HG02884 (cell line): ENCODE data around the gene ITLN2.
"Not testable (repeated sequence)": the region's sequence is repeated elsewhere in the genome, so short reads cannot be mapped to it uniquely, and the experiment has no call there.

ENCODE experiments used
- ATAC-seq: cut with Tn5 transposase; IDR thresholded peaks from one replicate; pipeline ENCODE4 v1.9.1; 2021; ENCODE audit warnings: mild to moderate bottlenecking, moderate library complexity; ENCODE audit not compliant: unreplicated experiment

The ITLN2 gene

DNA sequence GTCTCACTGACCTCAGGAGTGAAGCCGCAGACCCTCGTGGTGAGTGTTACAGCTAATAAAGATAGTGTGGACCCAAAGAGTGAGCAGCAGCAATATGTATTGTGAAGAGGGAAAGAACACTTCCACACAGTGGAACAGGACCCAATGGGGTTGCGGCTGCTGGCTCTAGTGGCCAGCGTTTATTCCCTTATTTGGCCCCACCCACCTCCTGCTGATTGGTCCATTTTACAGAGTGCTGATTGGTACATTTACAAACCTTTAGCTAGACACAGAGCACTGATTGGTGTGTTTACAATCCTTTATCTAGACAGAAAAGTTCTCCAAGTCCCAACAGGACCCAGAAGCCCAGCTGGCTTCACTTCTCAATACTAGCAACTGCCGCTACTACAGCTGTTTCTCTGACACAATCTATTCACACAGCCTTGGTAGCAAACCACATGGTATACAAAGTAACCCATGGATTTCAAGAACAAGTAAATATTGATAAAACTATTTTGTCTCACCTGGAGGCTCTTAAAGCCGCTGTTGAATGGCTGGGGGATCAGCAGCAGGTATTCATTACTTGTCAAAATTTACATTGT is 44.3 kb downstream of the ITLN2 start:
- ATAC-seq: no peak

- ATAC-seq: no peak
Observed at GRCh38 chr1:160907976-160908375, 46.6 kb downstream of the ITLN2 start.

- no peak for ATAC-seq
Observed at GRCh38 chr1:160905617-160905989, 49.0 kb downstream of the ITLN2 start.

DNA sequence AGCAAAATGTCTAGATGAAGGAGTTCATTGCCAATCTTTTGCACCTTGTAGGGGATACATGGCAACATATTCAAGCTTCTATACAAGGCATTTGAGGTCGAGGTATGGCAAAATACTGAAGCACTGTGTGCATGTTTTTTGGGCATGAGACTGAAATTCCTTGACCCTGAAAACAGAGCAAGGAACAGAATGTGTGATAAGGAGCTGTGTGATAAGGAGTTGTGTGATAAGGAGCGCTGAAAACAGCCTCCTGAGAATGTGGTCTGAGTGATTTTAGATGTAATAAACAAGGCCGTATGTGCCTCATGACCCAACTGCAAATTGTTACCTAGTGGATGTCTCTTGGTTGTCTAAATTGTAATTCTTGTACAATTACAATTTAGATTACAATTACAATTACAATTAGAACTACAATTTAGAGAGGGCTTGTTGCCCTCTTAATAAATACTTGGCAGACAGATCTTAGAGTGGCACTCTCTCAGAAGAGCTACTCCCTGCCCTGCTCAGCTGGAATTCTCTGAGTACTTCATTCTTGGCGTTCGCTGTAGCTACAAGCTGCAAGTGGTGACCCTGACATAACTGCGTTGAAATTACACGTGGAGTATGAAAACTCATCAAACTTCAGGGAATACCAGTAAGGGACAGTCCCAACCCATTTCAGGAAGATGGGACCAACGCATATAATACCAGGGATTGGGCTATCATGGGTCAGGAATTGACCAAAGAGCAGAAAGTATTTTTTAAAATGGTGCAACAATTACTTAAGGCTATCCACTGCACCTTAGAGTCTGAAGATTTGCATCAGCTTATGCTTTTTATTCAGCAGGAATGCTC is 49.6 kb downstream of the ITLN2 start:
- ATAC-seq: no peak

GRCh38 chr1:160902251-160902650 is 52.4 kb downstream of the ITLN2 start:
- ATAC-seq: not testable (repeated sequence)

GRCh38 chr1:160901768-160902167 is 52.8 kb downstream of the ITLN2 start:
- ATAC-seq: no peak

DNA sequence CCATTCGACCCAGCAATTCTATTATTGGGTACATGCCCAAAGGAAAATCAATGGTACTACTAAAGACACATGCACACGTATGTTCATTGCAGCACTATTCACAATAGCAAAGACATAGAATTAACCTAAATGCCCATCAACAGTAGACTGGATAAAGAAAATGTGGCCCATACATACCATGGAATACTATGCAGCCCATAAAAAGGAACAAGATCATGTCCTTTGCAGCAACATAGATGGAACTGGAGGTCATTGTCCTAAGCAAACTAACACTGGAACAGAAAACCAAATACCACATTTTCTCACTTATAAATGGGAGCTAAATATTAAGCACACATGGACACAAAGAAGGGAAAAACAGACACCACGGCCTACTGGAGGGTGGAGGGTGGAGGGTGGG is 53.9 kb downstream of the ITLN2 start:
- ATAC-seq: not testable (repeated sequence)
